ENCODE results near the gene CDKL5.

Gene CDKL5

DNA sequence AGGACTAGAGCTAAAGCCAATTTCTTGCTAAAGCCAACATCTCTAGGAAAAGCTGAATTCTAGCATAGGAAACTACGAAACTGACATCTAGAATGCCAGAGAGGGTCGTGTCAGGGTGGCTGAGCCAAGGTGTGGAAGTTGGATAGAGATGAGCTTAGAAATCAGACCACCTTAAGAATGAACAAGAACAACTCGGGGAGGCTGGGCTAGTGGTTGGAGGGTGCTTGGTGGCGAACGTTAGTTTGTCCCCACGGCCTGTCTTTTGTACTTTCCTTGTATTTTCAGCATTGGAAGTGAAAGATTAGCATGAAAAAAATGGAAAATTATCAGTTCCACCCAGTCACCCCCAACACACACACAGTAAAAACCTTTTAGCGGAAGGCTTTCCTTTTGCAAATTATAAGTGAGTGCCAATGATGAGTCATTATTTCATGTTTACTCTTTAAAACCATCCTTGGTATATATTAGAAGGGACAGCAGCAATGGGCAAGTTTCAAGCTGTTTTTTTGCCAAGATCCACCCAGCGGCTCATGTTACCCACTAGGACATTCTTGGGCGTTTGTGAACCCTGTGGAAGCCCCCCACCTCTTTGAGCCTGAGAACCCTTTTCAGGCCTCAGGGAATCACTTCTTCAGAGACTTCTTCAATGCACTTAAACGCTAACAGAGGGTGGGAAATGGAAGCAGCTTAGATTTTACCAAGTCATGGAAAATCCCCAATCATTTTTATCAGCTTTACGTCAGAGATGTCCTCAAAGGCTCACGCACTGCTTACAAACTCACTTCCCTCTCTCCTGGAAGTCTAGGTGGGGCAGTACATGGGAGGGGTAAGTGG lies 277.2 kb downstream of the CDKL5 start:
- DNase-seq = no peak
